Ishikawa (cell line): Measurements from ENCODE around the gene MKLN1.

ENCODE experiments used
- CEBPB ChIP-seq: IDR thresholded peaks from 2 replicates; pipeline ENCODE4 v1.6.1; 2012
- CREB1 ChIP-seq: IDR thresholded peaks from 2 replicates; pipeline ENCODE4 v1.6.1; 2012; ENCODE audit warnings: low read depth
- EGR1 ChIP-seq: IDR thresholded peaks from 2 replicates; pipeline ENCODE4 v1.6.1; 2012
- EP300 ChIP-seq: IDR thresholded peaks from 2 replicates; pipeline ENCODE4 v1.6.1; 2012; ENCODE audit warnings: borderline replicate concordance
- FOXM1 ChIP-seq: IDR thresholded peaks from 2 replicates; pipeline ENCODE4 v1.6.1; 2012; ENCODE audit warnings: low read depth, borderline replicate concordance
- MAX ChIP-seq: IDR thresholded peaks from 2 replicates; pipeline ENCODE4 v1.6.1; 2012
- NFIC ChIP-seq: IDR thresholded peaks from 2 replicates; pipeline ENCODE4 v1.6.1; 2012
- RAD21 ChIP-seq: IDR thresholded peaks from 2 replicates; pipeline ENCODE4 v1.6.1; 2012; ENCODE audit warnings: low read depth
- REST ChIP-seq: IDR thresholded peaks from 2 replicates; pipeline ENCODE4 v1.6.1; 2012; ENCODE audit warnings: low read depth, mild to moderate bottlenecking
- TAF1 ChIP-seq: IDR thresholded peaks from 2 replicates; pipeline ENCODE4 v1.6.1; 2012; ENCODE audit warnings: low read depth, mild to moderate bottlenecking
- TCF12 ChIP-seq: IDR thresholded peaks from 2 replicates; pipeline ENCODE4 v1.6.1; 2012; ENCODE audit warnings: low read depth
- TEAD4 ChIP-seq: IDR thresholded peaks from 2 replicates; pipeline ENCODE4 v1.6.1; 2012
- USF1 ChIP-seq: IDR thresholded peaks from 2 replicates; pipeline ENCODE4 v1.6.1; 2012
- YY1 ChIP-seq: IDR thresholded peaks from 2 replicates; pipeline ENCODE4 v1.6.1; 2012; ENCODE audit warnings: low read depth
- ZBTB7A ChIP-seq: IDR thresholded peaks from 2 replicates; pipeline ENCODE4 v1.6.1; 2012; ENCODE audit warnings: low read depth

MKLN1 gene

GRCh38 chr7:131521651-131522163, 194.0 kb downstream of the MKLN1 start:
- TF ChIP-seq EP300 (0 out of 2 replicates have a peak, but pooled peaks have one; percentile 19), FOXM1 (0 out of 2 replicates have a peak, but pooled peaks have one; percentile 33), TCF12 (peak; percentile 54; the same call in 1 of the 2 replicates), REST (no peak), CEBPB (no peak; the same call in 1 of the 2 replicates), USF1 (no peak), NFIC (peak; percentile 75), CREB1 (no peak), TAF1 (no peak), MAX (peak; percentile 38), ZBTB7A (no peak), TEAD4 (peak; percentile 77)

GRCh38 chr7:131522325-131522930, 194.8 kb downstream of the MKLN1 start:
- TF ChIP-seq YY1 (no peak; the same call in 1 of the 2 replicates), TAF1 (no peak), REST (no peak), TEAD4 (no peak)

GRCh38 chr7:131524115-131524514, 196.4 kb downstream of the MKLN1 start:
- TF ChIP-seq ZBTB7A (no peak), TAF1 (no peak), RAD21 (no peak), TEAD4 (no peak), EGR1 (no peak), USF1 (no peak), NFIC (no peak), MAX (no peak), CEBPB (no peak), YY1 (no peak), TCF12 (no peak)

GRCh38 chr7:131524703-131525102, 197.0 kb downstream of the MKLN1 start:
- TF ChIP-seq FOXM1: no peak
- TF ChIP-seq TEAD4: no peak
- TF ChIP-seq CEBPB: no peak
- TF ChIP-seq RAD21: no peak
- no peak for TF ChIP-seq MAX
- no peak for TF ChIP-seq ZBTB7A
- TF ChIP-seq NFIC: no peak
- TF ChIP-seq REST: no peak
- TF ChIP-seq EP300: no peak
- no peak for TF ChIP-seq USF1
- TF ChIP-seq EGR1: no peak
- TF ChIP-seq TCF12: no peak
- no peak for TF ChIP-seq YY1
